NCI-H774 (cell line): ENCODE data around the gene CREBBP.

Experiments used
- DNase-seq: peaks from one replicate; lab custom pipeline; 2025; lab: John Stamatoyannopoulos, UW

Gene CREBBP

DNA sequence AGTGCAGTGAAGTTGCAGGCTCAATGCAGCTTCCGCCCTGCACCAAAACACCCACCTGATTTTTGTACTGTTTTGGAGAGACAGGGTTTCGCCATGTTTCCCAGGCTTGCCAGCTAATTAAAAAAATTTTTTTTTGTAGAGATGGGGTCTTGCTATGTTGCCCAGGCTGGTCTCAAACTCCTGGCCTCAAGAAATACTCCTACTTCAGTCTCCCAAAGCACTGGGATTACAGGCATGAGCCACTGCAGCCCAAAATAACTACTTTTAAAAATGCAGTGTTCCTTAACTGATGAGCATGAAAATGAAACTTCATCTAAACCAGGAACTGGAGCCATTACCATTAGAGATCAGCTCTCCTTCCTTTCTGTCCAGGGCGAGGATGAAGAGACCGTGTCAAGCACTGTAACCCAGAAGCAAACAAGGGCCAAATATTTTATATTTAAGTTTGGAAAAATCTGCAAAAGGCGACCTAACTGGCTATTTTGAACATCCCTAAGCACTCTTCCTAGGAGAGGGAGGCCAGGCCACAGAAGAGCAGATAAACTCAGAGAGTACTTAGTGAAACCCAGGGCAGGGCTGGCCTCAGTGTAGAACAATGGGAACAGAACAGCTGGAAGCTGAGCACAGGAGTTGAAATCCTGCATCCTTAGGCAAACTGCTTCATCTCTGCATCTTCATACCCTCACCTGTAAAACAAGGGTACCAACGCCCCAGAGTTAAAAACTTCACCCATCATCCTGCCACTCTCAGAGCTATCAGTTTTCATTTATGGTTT is 24.0 kb downstream of the CREBBP start:
- DNase-seq, result no peak

DNA sequence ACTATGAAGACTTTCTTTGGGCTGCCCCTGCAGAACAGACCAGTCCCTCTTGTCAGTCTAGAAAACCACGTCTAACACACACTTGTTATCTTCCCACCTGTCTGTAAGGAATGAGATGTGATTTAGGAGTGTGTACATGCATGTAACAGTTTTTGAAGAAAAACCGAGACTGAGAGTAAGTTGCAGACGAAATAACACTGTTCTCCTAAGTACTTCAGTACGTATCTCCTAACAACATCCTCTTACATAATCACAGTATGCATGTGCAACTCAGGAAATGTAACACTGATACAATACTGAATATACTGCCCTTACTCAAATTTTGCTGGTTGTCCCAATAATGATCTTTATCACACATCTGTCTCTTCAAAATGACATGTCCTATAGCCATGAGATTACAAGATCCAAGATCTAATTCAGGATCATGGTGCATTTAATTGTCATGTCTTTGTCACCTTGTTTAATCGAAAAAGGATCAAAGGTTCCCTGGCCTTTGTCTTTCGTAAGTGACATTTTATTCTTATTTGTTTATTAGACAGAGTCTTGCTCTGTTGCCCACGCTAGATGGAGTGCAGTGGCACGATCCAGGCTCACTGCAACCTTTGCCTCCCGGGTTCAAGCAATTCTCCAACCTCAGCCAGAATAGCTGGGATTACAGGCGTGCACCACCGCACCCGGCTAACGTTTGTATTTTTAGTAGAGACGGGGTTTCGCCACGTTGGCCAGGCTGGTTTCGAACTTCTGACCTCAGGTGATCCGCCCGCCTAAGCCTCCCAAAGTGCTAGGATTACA is 25.6 kb downstream of the CREBBP start:
- DNase-seq, result no peak

DNA sequence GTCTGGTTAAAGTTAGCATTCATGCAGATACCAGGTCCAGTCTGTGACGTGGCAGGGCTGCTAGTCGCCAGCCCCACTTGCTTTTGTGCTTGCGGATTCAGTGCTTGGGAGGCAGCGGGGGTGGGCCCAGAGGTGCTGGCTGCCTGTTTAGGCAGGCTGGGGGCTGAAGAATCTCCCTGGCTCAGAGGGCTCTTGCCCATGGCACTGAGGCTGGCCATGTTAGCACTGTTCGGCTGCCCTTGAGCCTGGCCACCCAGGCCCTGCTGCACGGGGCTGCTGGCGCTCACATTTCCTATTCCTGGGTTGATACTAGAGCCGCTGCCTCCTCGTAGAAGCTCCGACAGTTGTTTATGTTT is 30.0 kb downstream of the CREBBP start:
- DNase-seq, result no peak

DNA sequence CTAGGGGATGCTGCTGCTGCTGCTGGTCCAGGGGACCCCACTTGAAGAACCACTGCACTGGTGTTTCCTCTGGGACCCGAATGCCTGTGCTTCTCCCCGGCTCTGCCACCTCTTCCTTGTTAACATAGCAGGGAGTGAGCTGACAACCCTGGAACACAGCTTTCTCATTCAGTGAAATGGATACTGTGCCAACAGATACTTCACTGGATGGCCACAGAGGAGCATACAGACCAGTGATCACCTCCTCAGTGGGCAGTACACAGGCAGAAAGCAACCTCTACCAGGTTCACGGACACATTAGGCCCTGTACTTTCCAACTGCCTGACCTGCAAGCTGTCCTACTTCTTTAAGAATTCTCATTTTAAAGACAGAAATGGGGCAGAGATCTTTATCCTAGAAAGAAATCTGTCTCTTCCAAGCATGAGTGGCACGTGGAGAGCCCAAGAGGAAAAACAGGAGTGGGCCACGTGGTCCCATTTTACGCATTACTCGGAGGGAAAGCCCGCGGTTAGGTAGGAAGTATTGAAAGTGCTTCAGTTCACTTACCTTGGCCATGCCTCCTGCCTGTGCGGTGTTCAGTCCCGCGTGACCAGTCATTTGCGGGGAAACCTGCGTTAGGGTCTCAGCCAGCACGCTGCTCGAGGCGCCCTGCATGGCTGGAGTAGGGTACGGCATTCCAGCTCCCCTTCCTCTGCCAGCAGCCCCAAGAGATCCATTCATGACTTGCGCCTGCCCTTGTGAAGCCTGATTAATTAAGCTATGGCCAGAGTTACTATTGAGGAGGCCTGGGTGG is 30.6 kb downstream of the CREBBP start:
- no peak for DNase-seq

DNA sequence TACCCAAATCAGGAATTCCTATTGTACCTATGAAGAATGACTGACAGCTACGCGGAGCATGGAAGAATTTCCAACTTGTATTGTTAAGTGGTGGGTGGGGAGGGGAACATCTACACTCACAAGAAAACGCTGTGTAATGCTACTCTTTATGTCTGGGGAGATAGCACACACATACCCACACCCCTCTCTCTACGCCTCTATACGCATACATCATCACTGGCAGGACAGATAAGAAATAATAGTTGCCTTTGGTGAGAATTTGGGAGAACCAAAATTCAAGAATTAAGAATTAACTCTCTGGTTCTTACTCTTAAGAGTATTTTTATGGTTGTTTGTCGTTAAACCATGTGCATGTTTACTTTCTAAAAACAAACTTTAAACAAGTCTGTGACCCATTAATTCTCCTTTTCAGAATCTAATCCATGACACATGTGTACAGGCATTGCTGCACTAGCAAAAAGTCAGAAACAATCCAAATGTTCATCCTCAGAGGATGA is 33.9 kb downstream of the CREBBP start:
- DNase-seq, result no peak

DNA sequence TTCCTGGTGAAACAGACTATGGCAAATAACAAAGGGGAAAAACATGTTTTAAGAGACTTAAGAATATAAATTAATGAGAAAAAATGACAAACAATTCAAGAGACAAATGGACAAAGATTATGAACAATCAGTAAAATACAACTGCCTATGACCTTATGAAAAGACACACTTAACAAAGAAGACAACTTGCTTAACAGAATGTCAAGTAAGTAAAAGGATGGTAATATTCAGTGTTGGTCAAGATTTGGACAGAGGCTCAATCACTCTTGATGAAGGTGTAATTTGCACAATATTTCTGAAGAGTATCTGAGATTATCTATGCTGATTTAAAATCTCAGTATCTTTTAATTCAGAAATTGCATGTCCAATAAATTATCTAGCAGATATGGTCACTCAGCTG is 34.4 kb downstream of the CREBBP start:
- no peak for DNase-seq

DNA sequence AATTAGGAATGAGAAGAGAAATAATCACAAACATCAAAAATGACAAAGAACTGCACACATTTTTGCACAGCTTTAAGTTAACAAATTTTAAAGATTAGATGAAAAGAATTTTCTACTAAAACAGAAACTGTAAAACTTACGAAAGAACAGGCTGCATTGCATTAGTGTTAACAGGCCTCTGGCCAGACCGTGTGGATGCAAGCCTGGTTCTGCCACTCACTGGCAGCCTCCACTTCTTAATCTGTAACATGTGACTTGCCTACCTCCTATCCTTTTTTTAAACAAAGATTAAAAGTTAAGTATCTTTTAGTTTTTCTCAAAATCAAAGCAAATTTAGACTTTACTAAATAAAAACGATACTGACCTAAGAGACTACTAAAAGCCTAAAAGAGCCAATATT is 37.5 kb downstream of the CREBBP start:
- no peak for DNase-seq

DNA sequence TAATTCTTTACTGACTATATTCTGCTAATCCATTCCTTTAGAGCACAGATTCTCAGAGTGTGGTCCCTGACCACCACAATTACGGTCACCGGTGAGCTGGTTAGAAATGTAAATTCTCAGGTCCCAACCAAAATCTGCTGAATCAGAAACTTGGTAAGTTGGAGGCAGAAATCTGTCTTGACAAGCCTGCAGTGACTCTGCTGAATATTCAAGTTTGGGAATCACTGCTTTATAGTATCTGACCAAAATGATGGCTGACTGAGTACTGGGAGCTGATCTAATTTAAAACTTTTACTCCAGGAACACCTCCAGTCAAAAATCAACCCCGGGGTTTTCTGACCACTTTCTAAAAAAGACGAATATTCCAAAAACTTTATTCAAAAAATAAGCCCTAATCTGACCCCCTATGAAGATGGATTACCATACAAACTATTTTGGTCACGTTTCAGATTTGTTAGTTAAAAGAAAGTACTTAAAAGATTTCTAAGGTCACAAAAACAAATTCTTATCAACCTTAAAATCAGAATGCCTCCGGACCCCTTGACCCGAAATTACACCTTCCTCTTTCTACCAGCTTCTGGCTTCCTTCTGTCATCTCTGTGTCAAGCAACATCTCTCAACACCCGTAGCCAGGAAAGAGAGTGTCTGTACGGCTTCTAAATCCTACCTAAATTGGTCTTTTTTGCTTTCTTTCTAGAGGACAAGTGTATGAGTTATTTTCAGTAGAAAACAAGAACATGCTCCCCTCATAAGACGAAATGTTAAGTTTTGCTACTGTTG is 38.6 kb downstream of the CREBBP start:
- DNase-seq, result no peak

DNA sequence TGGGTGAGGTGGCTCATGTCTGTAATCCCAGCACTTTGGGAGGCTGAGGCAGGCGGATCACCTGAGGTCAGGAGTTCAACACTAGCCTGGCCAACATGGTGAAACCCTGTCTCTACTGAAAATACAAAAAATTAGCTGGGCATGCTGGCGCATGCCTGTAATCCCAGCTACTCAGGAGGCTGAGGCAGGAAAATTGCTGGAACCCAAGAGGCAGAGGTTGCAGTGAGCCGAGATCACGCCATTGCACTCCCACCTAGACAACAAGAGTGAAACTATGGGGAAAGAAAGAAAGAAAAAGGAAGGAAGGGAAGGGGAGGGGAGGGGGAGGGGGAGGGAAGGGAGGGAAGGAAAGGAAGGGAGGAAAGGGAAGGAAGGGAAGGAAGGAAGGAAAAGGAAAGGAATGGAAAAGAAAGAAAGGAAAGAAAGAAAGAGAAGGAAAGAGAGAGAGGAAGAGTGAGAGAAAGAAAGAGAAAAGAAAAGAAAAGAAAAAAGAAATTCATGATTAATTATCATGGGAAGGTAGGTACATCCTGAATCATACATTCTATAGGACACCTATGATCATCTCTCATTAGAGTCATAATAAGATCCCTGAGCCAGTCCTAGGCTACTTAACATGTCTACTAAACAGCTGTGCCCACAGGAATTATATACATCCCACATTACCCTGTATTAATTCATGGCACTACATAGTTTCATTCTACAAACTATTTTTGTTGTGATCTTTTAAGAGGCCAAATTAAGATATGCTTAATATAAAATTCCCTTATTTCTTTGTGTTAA is 40.9 kb downstream of the CREBBP start:
- no peak for DNase-seq

DNA sequence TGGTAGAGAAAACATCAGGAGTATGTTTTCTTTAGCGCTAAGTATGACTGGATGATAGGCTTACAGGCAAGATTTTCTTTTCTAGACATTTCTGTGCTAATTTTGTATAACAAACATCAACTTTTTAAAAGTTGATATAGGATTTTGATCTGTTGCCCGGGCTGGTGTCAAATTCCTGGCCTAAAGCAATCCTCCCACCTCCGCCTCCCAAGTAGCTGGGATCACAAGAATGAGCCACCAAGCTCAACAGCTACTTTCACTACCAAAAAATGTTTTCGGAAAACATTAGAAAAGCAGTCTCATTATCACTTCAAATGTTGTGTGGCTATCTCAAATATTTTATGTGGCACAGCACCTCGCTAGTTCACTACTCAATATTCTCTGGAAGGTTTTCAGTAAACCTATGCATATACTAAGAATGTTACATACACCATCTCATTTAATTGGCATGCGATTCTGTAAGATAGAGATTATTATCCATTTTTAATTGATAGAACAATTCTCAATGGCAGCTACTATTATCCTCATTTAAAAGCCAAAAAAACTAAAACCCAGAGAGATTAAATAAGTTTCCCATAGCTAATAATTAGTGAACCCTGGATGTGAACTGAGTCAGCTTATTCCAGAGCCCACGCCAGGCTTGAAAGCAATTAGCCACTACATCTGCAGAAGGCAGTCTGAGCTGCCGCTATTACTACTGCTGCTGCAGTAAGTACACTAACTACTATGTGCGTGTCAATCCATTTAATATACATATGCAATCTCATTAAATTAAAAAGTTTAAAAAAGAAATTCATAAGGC is 41.7 kb downstream of the CREBBP start:
- no peak for DNase-seq

DNA sequence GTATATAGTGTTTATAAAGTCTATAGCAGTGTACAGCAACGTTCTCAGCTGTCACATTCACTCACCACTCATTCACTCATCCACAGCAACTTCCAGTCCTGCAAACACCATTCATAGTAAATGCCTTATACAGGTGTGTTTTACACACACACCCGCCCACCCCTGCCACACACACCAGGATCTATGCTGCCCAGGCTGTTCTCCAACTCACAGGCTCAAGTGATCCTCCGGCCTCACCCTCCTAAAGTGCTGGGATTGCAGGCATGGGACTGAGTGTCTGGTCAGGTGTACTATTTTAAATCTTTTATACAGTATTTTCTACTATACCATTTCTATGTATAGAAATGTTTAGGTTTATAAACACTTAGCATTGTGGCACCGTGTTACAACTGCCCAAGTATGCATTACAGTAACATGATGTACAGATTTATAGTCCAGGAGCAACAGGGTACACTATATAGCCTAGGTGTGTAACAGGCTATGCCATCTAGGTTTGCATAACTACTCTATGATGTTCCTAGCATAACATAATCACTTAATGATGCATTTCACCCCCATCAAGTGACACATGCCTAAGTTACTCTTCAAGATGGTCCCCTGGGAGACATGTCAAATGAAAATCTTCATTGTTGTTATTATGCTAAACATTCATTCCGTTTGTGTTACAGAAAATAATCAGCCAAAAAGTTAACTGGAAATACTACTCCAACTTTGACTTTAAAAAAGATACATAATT is 42.5 kb downstream of the CREBBP start:
- DNase-seq, result no peak

DNA sequence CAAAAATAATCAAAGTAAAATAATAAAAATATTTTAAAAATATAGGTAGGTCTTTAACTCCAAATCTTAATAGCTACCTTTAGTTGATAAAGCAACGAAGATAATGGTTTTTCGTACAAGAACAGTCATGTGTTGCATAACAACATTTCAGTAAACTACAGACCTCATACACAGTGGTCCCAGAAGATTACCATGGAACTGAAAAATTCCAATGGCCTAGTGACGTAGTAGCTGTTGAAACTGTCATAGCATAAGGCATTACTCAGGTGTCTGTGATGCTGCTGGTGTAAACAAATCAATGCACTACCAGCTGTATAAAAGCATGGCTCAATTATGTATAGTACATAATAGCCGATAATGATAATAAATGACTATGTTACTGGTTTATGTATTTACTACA is 43.9 kb downstream of the CREBBP start:
- DNase-seq, result no peak

DNA sequence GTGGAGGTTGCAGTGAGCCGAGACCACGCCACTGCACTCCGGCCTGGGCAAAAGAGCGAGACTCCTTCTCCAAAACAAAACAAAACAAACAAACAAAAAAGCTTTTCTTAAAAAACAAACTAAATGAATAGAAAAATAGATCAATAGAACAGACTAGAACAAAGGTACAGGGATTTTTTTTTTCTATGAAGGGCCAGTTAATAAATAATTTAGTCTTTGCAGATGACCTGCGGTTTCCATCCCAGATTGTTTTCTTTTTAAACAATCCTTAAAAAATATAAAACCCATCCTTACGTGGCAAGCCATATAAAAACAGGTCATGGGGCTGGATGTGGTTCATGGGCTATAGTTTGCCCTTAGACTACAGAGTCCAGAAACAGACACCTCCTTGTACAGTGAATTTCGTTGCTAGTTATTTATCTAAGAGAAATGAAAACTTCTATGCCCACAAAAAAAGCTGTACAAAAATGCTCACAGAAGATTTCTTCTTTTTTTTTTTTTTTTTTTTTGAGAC is 45.4 kb downstream of the CREBBP start:
- DNase-seq, result no peak

DNA sequence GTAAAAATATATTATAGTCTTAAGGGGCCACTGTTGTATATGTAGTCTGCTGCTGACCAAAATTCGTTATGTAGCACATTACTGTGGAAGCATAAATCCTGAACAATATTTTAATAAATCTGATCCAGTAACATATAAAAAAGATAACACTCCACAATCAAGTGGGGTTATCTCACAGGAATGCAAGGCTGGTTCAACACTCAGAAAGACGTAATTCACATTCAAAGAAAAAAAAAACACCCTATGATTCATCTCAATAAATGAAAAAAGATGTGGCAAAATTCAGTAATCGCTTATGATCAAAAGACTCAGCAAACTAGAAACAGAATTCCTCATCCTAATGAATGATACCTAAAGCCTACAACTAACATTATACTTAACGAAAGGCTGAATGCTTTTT is 47.8 kb downstream of the CREBBP start:
- DNase-seq, result no peak

DNA sequence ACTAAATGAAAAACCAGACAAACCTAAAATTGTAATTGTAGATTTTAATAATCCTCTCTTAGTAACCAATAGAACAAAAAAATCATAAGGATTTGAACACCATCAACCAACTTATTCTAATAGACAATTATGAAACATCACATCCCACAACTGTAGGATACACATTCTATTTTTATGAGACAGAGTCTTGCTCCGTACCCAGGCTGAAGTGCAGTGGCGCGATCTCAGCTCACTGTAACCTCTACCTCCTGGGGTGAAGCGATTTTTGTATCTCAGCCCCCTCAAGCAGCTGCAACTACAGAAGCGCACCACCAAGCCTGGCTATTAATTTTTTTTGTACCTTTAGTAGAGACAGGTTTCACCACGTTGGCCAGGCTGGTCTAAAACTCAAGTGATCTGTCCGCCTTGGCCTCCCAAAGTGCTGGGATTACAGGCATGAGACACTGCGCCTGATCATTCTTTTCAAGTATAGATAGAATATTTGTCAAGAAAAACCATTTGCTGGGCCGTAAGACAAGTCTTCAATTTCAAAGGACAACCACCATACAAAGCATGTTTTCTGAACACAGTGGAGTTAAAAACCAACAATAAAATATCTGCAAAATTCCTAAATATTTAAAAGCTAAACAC is 49.8 kb downstream of the CREBBP start:
- no peak for DNase-seq

DNA sequence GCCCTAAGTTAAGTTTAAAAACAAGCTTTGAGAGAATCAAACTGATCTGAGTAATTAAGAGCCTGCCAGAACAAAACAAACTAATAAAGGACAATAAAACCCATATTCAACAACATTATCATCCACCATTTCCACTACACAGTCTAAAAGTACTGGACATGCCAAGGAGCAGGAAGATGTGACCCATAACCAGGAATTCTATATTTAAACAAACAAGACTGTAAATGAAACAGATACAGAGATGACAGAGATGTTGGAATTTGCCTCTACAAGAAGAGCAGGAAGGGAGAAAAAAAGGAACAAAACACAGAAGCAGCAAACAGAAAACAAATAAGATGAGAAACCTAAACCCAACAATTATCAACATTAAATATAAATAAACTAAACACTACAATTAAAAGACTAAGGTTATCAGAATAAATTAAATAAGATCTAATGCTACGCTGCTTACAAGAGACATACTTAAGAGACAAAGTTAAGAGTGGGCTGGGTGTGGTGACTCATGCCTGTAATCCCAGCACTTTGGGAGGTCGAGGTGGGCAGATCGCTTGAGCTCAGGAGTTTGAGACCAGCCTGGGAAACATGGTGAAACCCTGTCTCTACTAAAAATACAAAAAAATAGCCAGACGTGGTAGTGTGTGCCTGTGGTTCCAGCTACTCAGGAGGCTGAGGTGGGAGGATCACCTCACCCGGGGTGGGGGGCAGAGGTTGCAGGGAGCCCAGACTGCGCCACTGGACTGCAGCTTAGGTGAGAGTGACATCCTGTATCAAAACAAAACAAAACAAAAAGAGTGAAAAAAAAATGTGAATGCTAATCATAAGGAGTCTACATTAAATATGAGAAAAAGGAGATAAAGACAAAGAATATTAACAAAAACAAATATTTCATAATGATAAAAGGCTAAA is 50.6 kb downstream of the CREBBP start:
- DNase-seq, result no peak

DNA sequence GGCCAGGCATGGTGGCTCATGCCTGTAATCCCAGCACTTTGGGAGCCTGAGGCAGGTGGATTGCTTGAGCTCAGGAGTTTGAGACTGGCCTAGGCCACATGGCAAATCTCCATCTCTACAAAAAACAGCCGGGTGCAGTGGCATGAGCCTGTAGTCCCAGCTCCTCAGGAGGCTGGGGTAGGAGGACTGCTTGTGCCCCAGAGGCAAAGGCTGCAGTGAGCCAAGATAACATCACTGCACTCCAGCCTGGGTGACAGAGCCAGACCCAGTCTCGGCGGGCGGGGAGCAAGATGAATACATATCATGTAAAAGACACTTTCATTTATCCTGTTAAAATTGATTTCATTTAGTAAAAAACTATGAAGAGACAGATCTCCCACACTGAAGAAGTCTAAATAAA is 54.6 kb downstream of the CREBBP start:
- no peak for DNase-seq

DNA sequence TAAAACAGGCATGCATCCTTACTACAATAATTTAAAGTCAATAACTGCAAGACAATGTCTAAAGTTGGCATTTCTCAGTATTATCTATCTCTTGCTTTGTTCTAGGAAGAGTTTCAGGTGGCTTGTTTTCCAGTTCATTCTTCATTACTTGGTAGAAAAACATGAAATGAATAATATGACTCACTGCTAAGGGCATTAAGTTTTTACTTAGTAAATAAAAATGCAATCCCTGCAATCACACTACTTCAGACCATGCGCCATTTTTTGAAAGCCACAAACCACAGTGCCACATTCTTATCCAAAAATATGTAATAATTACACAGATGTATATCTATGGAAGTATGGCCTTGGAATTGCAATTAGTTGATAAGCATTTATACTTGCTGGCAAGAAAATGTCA is 55.4 kb downstream of the CREBBP start:
- DNase-seq, result no peak
